SK-MEL-5 (cell line): Measurements from ENCODE around the gene KCNS1. TPM values are rescaled to one million over a fixed set of nuclear protein-coding genes. Genes with fewer than 3 reads are reported as not detected.

Source experiments
- DNase-seq: peaks from one replicate; pipeline ENCODE4 v3.0.0-alpha.2; 2016; ENCODE audit warnings: low read depth, low spot score
- in situ Hi-C: cut with HindIII; loops from 2 replicates; pipeline ENCODE4 v1.10.0; 2016; ENCODE audit warnings: low sequenced_read_pairs, high pct_unique_total_duplicates, low pct_unique_long_range_greater_than_20kb
- total RNA-seq: library from RNA; depleted of rRNA; stranded (reverse); fragments of >200 nt; shearing (Covaris generic); gene quantifications from 2 replicates; pipeline ENCODE4 v1.2.3, GENCODE V29; 2014

KCNS1 gene
- total RNA-seq, 1 experiment from 2014 or later = 1.7 TPM

GRCh38 chr20:45111799-45112471, 11.0 kb upstream of the KCNS1 start:
- DNase-seq = peak; percentile 62
- in situ Hi-C loops = no loop called here

GRCh38 chr20:45111285-45111684, 10.4 kb upstream of the KCNS1 start:
- in situ Hi-C loops = no loop called here
- DNase-seq = no peak

- in situ Hi-C loops = no loop called here
- DNase-seq = no peak
Measured at GRCh38 chr20:45110301-45110700, 9.4 kb upstream of the KCNS1 start.

- in situ Hi-C loops = no loop called here
- no peak for DNase-seq
Measured at GRCh38 chr20:45109634-45110033, 8.7 kb upstream of the KCNS1 start.

- no peak for DNase-seq
- in situ Hi-C loops = no loop called here
Measured at GRCh38 chr20:45105317-45105716, 4.4 kb upstream of the KCNS1 start.

GRCh38 chr20:45104786-45105185, 3.9 kb upstream of the KCNS1 start:
- no peak for DNase-seq
- in situ Hi-C loops = no loop called here

GRCh38 chr20:45103072-45103471, 2.1 kb upstream of the KCNS1 start:
- no peak for DNase-seq

GRCh38 chr20:45101333-45101850, 465 bp upstream of the KCNS1 start:
- in situ Hi-C loops = no loop called here
- no peak for DNase-seq

More at GRCh38 chr20:45103072-45103471, 2.1 kb upstream of the KCNS1 start:
- in situ Hi-C loops = no loop called here

- peak; percentile 60 for DNase-seq
- in situ Hi-C loops = no loop called here
Measured at GRCh38 chr20:45098103-45098773, 2.7 kb downstream of the KCNS1 start.

GRCh38 chr20:45097485-45098102, 3.3 kb downstream of the KCNS1 start:
- in situ Hi-C loops = no loop called here
- peak; percentile 43 for DNase-seq

- in situ Hi-C loops = no loop called here
- DNase-seq = no peak
Measured at GRCh38 chr20:45096781-45097180, 4.1 kb downstream of the KCNS1 start.

- in situ Hi-C loops = no loop called here
- peak; percentile 88 for DNase-seq
Measured at GRCh38 chr20:45095805-45096238, 5.1 kb downstream of the KCNS1 start.

GRCh38 chr20:45094864-45095574, 5.9 kb downstream of the KCNS1 start:
- no peak for DNase-seq
- in situ Hi-C loops = no loop called here

GRCh38 chr20:45094201-45094600, 6.7 kb downstream of the KCNS1 start:
- DNase-seq = no peak
- in situ Hi-C loops = no loop called here

GRCh38 chr20:45092898-45093297, 8.0 kb downstream of the KCNS1 start:
- DNase-seq = no peak
- in situ Hi-C loops = no loop called here

- in situ Hi-C loops = no loop called here
- DNase-seq = no peak
Measured at GRCh38 chr20:45091366-45091765, 9.6 kb downstream of the KCNS1 start.

GRCh38 chr20:45090481-45090880, 10.4 kb downstream of the KCNS1 start:
- in situ Hi-C loops = no loop called here
- DNase-seq = no peak

- in situ Hi-C loops = no loop called here
- DNase-seq = peak; percentile 49
Measured at GRCh38 chr20:45088247-45088646, 12.7 kb downstream of the KCNS1 start.
